HG03442 (cell line): ENCODE measurements around the gene PLXNA2.

Source experiments
- ATAC-seq: cut with Tn5 transposase; IDR thresholded peaks from one replicate; pipeline ENCODE4 v1.9.1; 2021; ENCODE audit warnings: mild to moderate bottlenecking, moderate library complexity; ENCODE audit not compliant: unreplicated experiment

PLXNA2 gene

GRCh38 chr1:208031932-208032320 is 212.3 kb downstream of the PLXNA2 start:
- ATAC-seq: no peak

GRCh38 chr1:208031316-208031931 is 212.8 kb downstream of the PLXNA2 start:
- ATAC-seq: no peak

GRCh38 chr1:208030288-208031091 is 213.7 kb downstream of the PLXNA2 start:
- ATAC-seq: no peak

GRCh38 chr1:208029381-208030287 is 214.6 kb downstream of the PLXNA2 start:
- no peak for ATAC-seq

GRCh38 chr1:208028526-208028925 is 215.7 kb downstream of the PLXNA2 start:
- no peak for ATAC-seq

- no peak for ATAC-seq
These were observed 216.3 kb downstream of the PLXNA2 start for GRCh38 chr1:208027861-208028260.

GRCh38 chr1:208026880-208027438 is 217.2 kb downstream of the PLXNA2 start:
- ATAC-seq: no peak

- ATAC-seq: no peak
These were observed 219.2 kb downstream of the PLXNA2 start for GRCh38 chr1:208025031-208025430.

GRCh38 chr1:208024406-208024805 is 219.8 kb downstream of the PLXNA2 start:
- no peak for ATAC-seq

- ATAC-seq: no peak
These were observed 224.9 kb downstream of the PLXNA2 start for GRCh38 chr1:208019257-208019656.

- ATAC-seq: no peak
These were observed 228.9 kb downstream of the PLXNA2 start for GRCh38 chr1:208015255-208015654.

GRCh38 chr1:208013210-208013609 is 231.0 kb downstream of the PLXNA2 start:
- ATAC-seq: no peak

- ATAC-seq: no peak
These were observed 231.5 kb downstream of the PLXNA2 start for GRCh38 chr1:208012721-208013120.

- no peak for ATAC-seq
These were observed 233.6 kb downstream of the PLXNA2 start for GRCh38 chr1:208010487-208011071.

- no peak for ATAC-seq
These were observed 234.3 kb downstream of the PLXNA2 start for GRCh38 chr1:208009706-208010444.

GRCh38 chr1:208009303-208009702 is 234.9 kb downstream of the PLXNA2 start:
- ATAC-seq: no peak

GRCh38 chr1:208008534-208008933 is 235.7 kb downstream of the PLXNA2 start:
- no peak for ATAC-seq

- no peak for ATAC-seq
These were observed 236.2 kb downstream of the PLXNA2 start for GRCh38 chr1:208007938-208008342.

- no peak for ATAC-seq
These were observed 236.8 kb downstream of the PLXNA2 start for GRCh38 chr1:208007319-208007937.
